ENCODE results near the gene SLBP. TPM values are rescaled to one million over a fixed set of nuclear protein-coding genes. Genes with fewer than 3 reads are reported as not detected.

The SLBP gene
- total RNA-seq, 1 donor, result 89.1 TPM

DNA sequence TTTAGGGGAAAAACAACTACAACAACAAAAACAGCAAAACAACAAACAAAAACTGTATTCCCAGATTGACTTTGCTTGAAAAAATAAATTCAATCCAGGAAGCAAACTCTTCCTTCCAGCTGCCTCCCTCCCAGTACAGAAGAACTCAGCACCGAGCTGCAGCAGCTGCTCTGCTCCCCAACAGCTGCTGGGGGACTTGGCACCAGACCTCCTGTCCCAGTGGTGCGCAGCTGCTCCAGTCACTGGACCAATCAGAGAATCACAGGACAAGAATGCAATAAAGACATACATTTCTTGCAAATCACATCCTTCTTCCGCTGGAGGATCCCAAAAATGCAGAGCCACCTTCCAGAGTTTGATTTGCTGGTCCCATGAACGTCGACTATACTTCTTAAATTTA, 16.2 kb downstream of the SLBP start:
- TF ChIP-seq, protein P1, sequence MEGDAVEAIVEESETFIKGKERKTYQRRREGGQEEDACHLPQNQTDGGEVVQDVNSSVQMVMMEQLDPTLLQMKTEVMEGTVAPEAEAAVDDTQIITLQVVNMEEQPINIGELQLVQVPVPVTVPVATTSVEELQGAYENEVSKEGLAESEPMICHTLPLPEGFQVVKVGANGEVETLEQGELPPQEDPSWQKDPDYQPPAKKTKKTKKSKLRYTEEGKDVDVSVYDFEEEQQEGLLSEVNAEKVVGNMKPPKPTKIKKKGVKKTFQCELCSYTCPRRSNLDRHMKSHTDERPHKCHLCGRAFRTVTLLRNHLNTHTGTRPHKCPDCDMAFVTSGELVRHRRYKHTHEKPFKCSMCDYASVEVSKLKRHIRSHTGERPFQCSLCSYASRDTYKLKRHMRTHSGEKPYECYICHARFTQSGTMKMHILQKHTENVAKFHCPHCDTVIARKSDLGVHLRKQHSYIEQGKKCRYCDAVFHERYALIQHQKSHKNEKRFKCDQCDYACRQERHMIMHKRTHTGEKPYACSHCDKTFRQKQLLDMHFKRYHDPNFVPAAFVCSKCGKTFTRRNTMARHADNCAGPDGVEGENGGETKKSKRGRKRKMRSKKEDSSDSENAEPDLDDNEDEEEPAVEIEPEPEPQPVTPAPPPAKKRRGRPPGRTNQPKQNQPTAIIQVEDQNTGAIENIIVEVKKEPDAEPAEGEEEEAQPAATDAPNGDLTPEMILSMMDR (IDR thresholded peaks at IDR 0.05; ENCODE audit: insufficient read depth, low read length), result no peak
- no peak for DNase-seq (ENCODE audit: low read depth)

DNA sequence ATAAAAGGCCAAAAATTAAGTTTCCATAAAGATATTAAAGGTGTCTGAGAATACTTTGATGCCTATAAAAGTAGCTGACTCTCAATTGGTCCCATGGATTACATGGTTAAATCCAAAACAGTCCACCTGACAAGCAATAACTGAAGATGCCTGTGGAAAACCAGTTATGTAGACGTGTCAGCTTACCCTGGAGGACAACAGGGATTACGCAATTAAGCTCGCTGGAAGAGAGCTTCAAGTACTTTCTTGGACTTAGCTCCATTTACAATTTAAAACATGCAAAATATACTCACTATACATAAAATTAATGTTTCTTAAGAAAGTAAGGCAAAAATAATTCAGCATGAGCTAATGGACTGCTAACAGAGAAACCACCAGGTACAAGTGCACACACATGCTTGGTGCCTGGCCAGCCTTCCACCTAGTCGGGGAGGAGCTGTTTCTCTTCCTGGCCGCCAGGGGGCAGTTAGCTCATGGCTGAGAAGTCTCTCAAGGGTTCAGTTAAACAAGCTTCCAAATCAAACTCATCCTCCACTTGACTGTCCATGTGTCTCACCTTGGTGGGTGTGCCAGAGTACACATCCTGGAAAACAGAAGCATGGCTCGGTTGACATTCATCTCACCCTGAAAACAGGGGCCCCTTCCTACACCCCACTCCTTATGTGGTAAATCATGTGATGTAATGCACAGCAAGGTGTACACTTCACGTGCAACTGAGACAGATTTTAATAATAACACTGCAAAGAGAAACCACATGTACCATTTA, 18.8 kb downstream of the SLBP start:
- no peak overlapping the region for H3K4me3 ChIP-seq (ENCODE audit: low read depth, low read length)
- TF ChIP-seq, protein P1 (IDR thresholded peaks at IDR 0.05; ENCODE audit: insufficient read depth, low read length), result peak; percentile 96
- peak; percentile 75 for DNase-seq (ENCODE audit: low read depth)

More for the DNA sequence above, 16.2 kb downstream of the SLBP start:
- no peak overlapping the region for H3K4me3 ChIP-seq (ENCODE audit: low read depth, low read length)

DNA sequence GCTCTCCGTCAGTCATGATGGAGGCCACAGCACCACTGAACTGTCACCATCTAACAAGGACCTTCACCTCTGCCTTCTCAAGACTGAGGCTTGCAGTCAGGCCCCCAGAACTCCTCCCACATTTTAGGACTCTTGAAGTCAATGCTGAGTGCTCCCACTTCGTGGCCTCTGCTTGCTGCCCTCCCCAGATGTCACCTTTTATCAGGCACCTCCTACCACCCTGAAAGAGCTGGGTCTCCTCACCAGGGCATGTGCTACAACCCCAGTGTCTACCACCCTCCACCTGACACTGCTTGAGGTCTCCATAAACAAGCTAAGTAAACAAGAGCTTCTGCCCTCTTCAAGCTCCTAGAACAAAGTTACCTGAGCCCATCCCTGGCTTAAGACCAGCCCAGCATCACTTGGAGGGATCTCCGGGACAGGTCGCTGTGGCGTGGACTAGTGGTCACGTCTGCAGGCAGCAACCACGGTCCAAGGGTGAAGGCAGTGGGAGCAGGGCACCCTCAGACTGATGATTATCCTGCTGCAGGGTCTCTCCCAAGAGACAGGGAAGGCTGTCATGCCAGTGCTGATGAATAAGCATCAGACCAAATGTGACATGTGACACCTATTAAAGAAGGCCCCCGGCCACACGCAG, 20.3 kb downstream of the SLBP start:
- no peak overlapping the region for H3K4me3 ChIP-seq (ENCODE audit: low read depth, low read length)
- TF ChIP-seq, protein P1 (IDR thresholded peaks at IDR 0.05; ENCODE audit: insufficient read depth, low read length), result no peak
- no peak for DNase-seq (ENCODE audit: low read depth)

DNA sequence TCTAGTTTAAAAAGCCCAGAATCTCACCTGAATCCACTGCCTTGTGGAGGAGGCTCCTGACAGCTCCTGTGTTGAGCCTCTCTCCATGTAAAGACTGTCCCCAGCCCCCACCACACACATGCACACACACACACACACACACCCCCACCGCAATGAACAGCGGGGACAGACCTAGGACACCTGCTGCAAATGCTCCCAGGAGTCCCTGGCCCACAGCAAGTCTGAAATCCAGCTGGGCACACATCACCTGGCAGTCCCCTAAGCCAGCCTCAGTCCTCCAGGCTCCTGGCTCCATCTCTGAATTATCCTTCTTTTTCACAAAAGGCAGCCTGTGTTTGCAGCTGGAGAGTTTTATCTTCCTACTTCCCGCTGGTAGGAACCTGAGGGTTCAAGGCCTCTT, 21.4 kb downstream of the SLBP start:
- TF ChIP-seq, protein P1 (IDR thresholded peaks at IDR 0.05; ENCODE audit: insufficient read depth, low read length), result no peak
- DNase-seq (ENCODE audit: low read depth), result no peak

DNA sequence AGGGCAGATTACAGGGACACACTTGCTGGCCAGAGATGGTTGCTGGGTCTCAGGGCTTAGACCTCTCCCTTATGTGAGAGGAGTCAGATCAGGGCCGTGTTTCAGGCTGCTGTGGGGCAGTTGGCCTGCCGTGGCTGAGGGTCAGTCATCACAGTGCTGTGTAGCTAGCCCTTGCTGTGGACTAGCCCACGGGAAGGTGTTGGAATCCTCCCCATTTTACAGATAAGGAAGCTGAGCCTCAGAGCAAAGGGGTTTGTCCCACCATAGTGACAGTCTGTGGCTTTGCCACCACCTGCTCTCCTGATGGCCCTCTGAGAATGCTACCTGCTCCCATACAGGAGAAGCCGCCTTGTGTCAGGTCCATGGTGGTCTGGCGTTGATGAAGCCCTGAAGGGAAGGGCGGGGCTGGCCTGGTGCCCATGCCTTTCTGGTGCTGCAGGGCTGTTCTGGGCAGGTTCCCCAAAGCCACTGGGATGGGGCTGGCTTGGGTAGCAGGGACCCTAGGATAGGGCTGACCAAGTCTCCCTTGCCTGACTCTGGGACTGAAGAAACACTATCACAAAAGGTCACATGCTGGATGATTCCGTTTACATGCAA, 25.6 kb downstream of the SLBP start:
- TF ChIP-seq, protein P1 (IDR thresholded peaks at IDR 0.05; ENCODE audit: insufficient read depth, low read length), result no peak
- DNase-seq (ENCODE audit: low read depth), result no peak
- H3K4me3 ChIP-seq (ENCODE audit: low read depth, low read length), result no peak overlapping the region

More for the DNA sequence above, 21.4 kb downstream of the SLBP start:
- no peak overlapping the region for H3K4me3 ChIP-seq (ENCODE audit: low read depth, low read length)

DNA sequence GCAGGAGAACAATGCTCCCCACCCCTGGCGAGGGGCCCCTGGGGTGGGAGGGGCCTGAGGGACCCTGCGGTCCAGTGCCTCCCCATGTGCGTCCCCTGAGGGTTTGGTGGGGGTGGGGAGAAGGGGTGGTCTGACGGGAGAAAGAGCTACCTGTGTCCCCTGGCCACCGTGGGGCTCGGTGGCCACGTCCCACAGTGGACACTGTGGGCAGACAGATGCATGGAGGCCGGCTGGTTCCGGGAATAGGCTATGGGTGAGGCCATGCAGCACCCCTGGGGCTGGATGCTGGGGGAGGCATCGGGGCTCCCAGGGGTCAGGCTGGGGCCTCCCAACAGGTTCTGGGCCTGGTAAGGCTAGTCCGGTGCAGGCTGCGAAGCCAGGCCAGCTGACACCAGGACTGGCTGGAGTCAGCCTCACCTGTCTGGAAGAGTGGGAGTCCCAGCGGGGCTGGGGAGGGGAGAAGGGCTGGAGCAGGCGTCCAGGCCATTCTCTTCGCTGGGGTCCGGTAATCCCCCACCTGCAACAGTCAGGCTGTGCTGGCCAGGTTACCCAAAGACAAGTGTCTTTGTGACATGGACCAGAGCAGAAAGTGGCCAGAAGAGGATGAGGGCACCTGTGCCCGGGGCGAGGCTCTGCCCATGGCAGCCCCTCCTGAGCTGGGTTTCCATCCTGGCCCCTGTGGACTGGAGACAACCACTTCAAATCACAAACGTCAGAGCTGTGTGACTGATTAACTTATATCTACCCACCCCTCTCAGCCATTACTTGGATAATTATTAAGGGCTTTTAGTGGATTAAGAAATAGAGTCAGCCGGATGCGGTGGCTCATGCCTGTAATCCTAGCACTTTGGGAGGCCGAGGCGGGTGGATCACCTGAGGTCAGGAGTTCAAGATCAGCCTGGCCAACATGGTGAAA, 26.6 kb downstream of the SLBP start:
- DNase-seq (ENCODE audit: low read depth), result no peak
- TF ChIP-seq, protein P1 (IDR thresholded peaks at IDR 0.05; ENCODE audit: insufficient read depth, low read length), result no peak
- H3K4me3 ChIP-seq (ENCODE audit: low read depth, low read length), result no peak overlapping the region
